AG04449 (cell line): ENCODE measurements around the gene RNF13.

Experiments
- CTCF ChIA-PET: fragments of 350-600 bp; formaldehyde crosslinking; extraction: SDS; loops from one replicate; lab custom pipeline; 2021; ENCODE audit warnings: antibody characterized with exemption; lab: Yijun Ruan, JAX
- POLR2A ChIA-PET: fragments of 400-600, 350-600 bp; formaldehyde crosslinking; extraction: SDS; loops from one replicate; lab custom pipeline; 2020; ENCODE audit warnings: antibody characterized with exemption, inconsistent platforms; lab: Yijun Ruan, JAX
- DNase-seq: peaks from one replicate; pipeline ENCODE4 v3.0.0-alpha.2; 2010; ENCODE audit warnings: low read depth, low spot score
- H3K4me3 ChIP-seq: 2 replicates; pipeline ENCODE4 v1.5.1; 2011; ENCODE audit warnings: low read depth, mild to moderate bottlenecking, control low read depth, low read length
- CTCF ChIP-seq: IDR thresholded peaks from one replicate; pipeline ENCODE4 v1.5.1; 2011; ENCODE audit warnings: mild to moderate bottlenecking, moderate library complexity, low read length, control low read depth, inconsistent platforms; ENCODE audit not compliant: insufficient read depth; ENCODE audit errors: missing control alignments

The RNF13 gene

GRCh38 chr3:149898771-149899170 lies 85.8 kb downstream of the RNF13 start:
- CTCF ChIA-PET, result interaction anchor here (1.1 to 2.3 kb wide), 5 partner anchors 11 to 408 kb away, joined by 4 to 14 read pairs (median 9); no protein-coding TSS in a partner anchor
- DNase-seq, result peak; percentile 40
- POLR2A ChIA-PET, result no interaction called here
- no peak overlapping the region for H3K4me3 ChIP-seq
- TF ChIP-seq CTCF, result no peak

GRCh38 chr3:149900322-149900721 lies 87.3 kb downstream of the RNF13 start:
- POLR2A ChIA-PET, result no interaction called here
- CTCF ChIA-PET, result interaction anchor here (0.8 to 2.3 kb wide), 6 partner anchors 9 to 134 kb away, joined by 3 to 14 read pairs (median 6); no protein-coding TSS in a partner anchor
- TF ChIP-seq CTCF, result no peak
- DNase-seq, result no peak
- H3K4me3 ChIP-seq, result no peak overlapping the region

GRCh38 chr3:149901770-149902169 lies 88.8 kb downstream of the RNF13 start:
- no peak for TF ChIP-seq CTCF
- no peak overlapping the region for H3K4me3 ChIP-seq
- CTCF ChIA-PET, result interaction anchor here (1.2 to 4.0 kb wide), 3 partner anchors 22 to 94 kb away, joined by 3 to 20 read pairs (median 3); no protein-coding TSS in a partner anchor
- no peak for DNase-seq
- POLR2A ChIA-PET, result no interaction called here

GRCh38 chr3:149902498-149903139 lies 89.6 kb downstream of the RNF13 start:
- ChIA-PET CTCF (interaction anchor here (4.0 kb wide), 1 partner anchor 23 kb away, joined by 20 read pairs; no protein-coding TSS in a partner anchor), POLR2A (no interaction called here)

GRCh38 chr3:149906036-149906435 lies 93.0 kb downstream of the RNF13 start:
- CTCF ChIA-PET, result interaction anchor here (0.9 to 3.8 kb wide), 4 partner anchors 10 to 140 kb away, joined by 3 to 16 read pairs (median 4); no protein-coding TSS in a partner anchor
- POLR2A ChIA-PET, result no interaction called here
- no peak for TF ChIP-seq CTCF
- DNase-seq, result no peak
- H3K4me3 ChIP-seq, result no peak overlapping the region

More at GRCh38 chr3:149902498-149903139, 89.6 kb downstream of the RNF13 start:
- no peak overlapping the region for H3K4me3 ChIP-seq
- no peak for TF ChIP-seq CTCF
- no peak for DNase-seq

GRCh38 chr3:149908424-149908957 lies 95.5 kb downstream of the RNF13 start:
- H3K4me3 ChIP-seq, result no peak overlapping the region
- ChIA-PET POLR2A (interaction anchor here (0.5 kb wide), 1 partner anchor 15 kb away, joined by 3 read pairs; no protein-coding TSS in a partner anchor), CTCF (interaction anchor here (0.6 to 3.8 kb wide), 3 partner anchors 9 to 28 kb away, joined by 4 to 16 read pairs (median 9); no protein-coding TSS in a partner anchor)
- DNase-seq, result no peak
- no peak for TF ChIP-seq CTCF
